Cardiac muscle cell (in vitro differentiated cells and primary cell): Measurements from ENCODE around the gene LMNTD1. TPM values are rescaled to one million over a fixed set of nuclear protein-coding genes. Genes with fewer than 3 reads are reported as not detected.

Experiments
- DNase-seq, 2 donors: peaks; one replicate each; pipeline versions ENCODE4 v3.0.0 to v3.0.0-alpha.2; 2010 to 2017; ENCODE audit warnings: low read depth in 1 of 2, low spot score in 1 of 2
- H3K27ac ChIP-seq: fragments of 200-600 bp; sonication (generic); 2 replicates; pipeline ENCODE4 v1.5.1; 2016
- H3K27me3 ChIP-seq: fragments of 200-600 bp; sonication (generic); 2 replicates; pipeline ENCODE4 v1.6.0; 2016; ENCODE audit warnings: control low read depth
- H3K36me3 ChIP-seq: fragments of 200-600 bp; sonication (generic); 2 replicates; pipeline ENCODE4 v1.5.1; 2016; ENCODE audit warnings: control low read depth
- H3K4me1 ChIP-seq: fragments of 200-600 bp; sonication (generic); 2 replicates; pipeline ENCODE4 v1.8.1; 2017; ENCODE audit warnings: low read depth, mild to moderate bottlenecking, mixed run types
- H3K4me3 ChIP-seq: fragments of 200-600 bp; sonication (generic); 2 replicates; pipeline ENCODE4 v1.5.1; 2016; ENCODE audit warnings: mild to moderate bottlenecking
- H3K9me3 ChIP-seq: fragments of 200-600 bp; sonication (generic); 2 replicates; pipeline ENCODE4 v1.5.1; 2017; ENCODE audit warnings: low read depth, mild to moderate bottlenecking, control low read depth
- CTCF ChIP-seq: IDR thresholded peaks from 2 replicates; pipeline ENCODE4 v1.5.1; 2012; ENCODE audit warnings: low read depth, mild to moderate bottlenecking, low read length
- polyA plus RNA-seq: library from polyadenylated mRNA; unstranded; fragments of >200 nt; fragmentation: Nextera tagmentation; extraction: Ambion mirVana; gene quantifications from 2 replicates; pipeline ENCODE4 v1.2.1, GENCODE V29; 2016
- total RNA-seq: library from RNA; depleted of rRNA; stranded (reverse); fragments of >200 nt; gene quantifications from 2 replicates; pipeline ENCODE4 v1.2.3, GENCODE V29; 2016

LMNTD1 gene
- total and polyA plus RNA-seq, 2 experiments from 2014 or later: not detected

GRCh38 chr12:25504744-25505143, 48.3 kb downstream of the LMNTD1 start:
- no peak overlapping the region for H3K27ac ChIP-seq
- no peak for TF ChIP-seq CTCF

GRCh38 chr12:25503666-25504065, 49.4 kb downstream of the LMNTD1 start:
- no peaks in the 10 kb centered on the region for H3K27me3 ChIP-seq
- no peaks in the 10 kb centered on the region for H3K9me3 ChIP-seq
- no peak for DNase-seq
- H3K36me3 ChIP-seq: no peaks in the 10 kb centered on the region
- H3K27ac ChIP-seq: no peak overlapping the region
- no peaks in the 10 kb centered on the region for H3K4me1 ChIP-seq
- TF ChIP-seq CTCF: no peak
- no peak overlapping the region for H3K4me3 ChIP-seq

More at GRCh38 chr12:25504744-25505143, 48.3 kb downstream of the LMNTD1 start:
- no peak for DNase-seq
- no peak overlapping the region for H3K4me3 ChIP-seq
- H3K9me3 ChIP-seq: no peaks in the 10 kb centered on the region
- no peaks in the 10 kb centered on the region for H3K36me3 ChIP-seq
- no peaks in the 10 kb centered on the region for H3K27me3 ChIP-seq
- no peaks in the 10 kb centered on the region for H3K4me1 ChIP-seq

- Histone ChIP-seq H3K4me3 (no peak overlapping the region), H3K36me3 (no peaks in the 10 kb centered on the region)
- TF ChIP-seq CTCF: no peak
Observed at GRCh38 chr12:25502596-25502995, 50.5 kb downstream of the LMNTD1 start.

GRCh38 chr12:25502118-25502517, 51.0 kb downstream of the LMNTD1 start:
- DNase-seq: no peak
- Histone ChIP-seq H3K36me3 (no peaks in the 10 kb centered on the region), H3K4me1 (no peaks in the 10 kb centered on the region), H3K9me3 (no peaks in the 10 kb centered on the region), H3K27me3 (no peaks in the 10 kb centered on the region), H3K4me3 (no peak overlapping the region), H3K27ac (no peak overlapping the region)
- no peak for TF ChIP-seq CTCF

More at GRCh38 chr12:25502596-25502995, 50.5 kb downstream of the LMNTD1 start:
- Histone ChIP-seq H3K4me1 (no peaks in the 10 kb centered on the region), H3K27me3 (no peaks in the 10 kb centered on the region), H3K27ac (no peak overlapping the region), H3K9me3 (no peaks in the 10 kb centered on the region)
- DNase-seq: no peak

GRCh38 chr12:25501549-25501948, 51.5 kb downstream of the LMNTD1 start:
- no peaks in the 10 kb centered on the region for H3K27me3 ChIP-seq
- no peak for DNase-seq

More at GRCh38 chr12:25501549-25501948, 51.5 kb downstream of the LMNTD1 start:
- Histone ChIP-seq H3K9me3 (no peaks in the 10 kb centered on the region), H3K27ac (no peak overlapping the region), H3K36me3 (no peaks in the 10 kb centered on the region), H3K4me1 (no peaks in the 10 kb centered on the region), H3K4me3 (no peak overlapping the region)
- TF ChIP-seq CTCF: no peak
